Activated T-cell treated with anti-CD3 and anti-CD28 coated beads for 1 hour (primary cell): Measurements from ENCODE around the gene CHADL.

Experiments used
- DNase-seq: peaks from one replicate; pipeline ENCODE4 v3.0.0-alpha.2; 2020; ENCODE audit warnings: low read depth

CHADL gene

DNA sequence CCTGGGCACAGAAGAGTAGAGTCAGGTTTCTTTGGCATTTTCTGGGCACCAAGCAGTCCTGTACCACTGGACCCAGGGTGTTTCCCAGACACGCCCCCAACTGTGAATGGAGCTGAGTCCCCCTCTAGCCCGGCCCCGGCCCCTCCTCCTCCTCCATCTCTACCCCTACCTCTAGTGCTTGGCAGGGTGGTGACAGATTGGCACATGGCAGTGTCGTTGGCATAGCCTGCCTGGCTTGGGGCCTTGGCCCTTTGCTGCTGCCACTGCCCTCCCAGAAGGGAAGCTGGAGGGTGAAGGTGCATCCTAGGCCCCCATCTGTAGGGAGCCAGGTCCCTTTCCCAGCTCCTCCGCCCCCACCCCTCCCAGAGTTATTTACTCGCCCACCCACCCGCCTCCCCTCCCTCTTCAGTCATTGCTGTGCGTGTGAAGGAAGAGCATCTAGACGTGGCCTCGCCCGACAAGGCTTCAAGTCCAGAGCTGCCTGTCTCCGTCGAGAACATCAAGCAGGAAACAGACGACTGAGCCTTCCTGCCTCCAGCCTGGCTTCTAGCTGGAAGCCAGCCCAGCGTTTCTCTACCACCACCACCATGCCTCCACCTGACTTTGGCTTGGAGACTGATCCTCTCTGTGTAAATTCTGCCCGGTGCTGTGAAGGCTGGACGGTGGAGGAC lies 10.9 kb downstream of the CHADL start:
- DNase-seq: no peak

DNA sequence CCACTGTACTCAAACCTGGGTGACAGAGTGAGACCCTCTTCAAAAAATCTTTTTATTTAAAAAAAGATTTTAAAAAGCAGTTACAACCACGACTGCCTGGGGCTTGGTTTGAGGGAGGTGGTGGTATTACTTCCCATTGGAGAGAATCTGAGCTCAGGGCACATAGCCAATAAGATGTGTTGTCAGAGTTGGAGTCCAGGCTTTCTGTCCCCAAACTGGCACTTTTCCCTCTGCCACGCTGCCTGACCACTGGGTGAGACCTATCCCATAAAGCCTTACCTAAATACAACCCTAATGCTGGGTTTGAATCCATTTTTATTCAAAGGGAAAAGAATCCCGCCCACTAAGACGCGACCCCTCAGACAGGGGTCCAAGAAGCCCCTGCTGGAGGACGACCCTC lies 11.5 kb downstream of the CHADL start:
- DNase-seq: no peak

DNA sequence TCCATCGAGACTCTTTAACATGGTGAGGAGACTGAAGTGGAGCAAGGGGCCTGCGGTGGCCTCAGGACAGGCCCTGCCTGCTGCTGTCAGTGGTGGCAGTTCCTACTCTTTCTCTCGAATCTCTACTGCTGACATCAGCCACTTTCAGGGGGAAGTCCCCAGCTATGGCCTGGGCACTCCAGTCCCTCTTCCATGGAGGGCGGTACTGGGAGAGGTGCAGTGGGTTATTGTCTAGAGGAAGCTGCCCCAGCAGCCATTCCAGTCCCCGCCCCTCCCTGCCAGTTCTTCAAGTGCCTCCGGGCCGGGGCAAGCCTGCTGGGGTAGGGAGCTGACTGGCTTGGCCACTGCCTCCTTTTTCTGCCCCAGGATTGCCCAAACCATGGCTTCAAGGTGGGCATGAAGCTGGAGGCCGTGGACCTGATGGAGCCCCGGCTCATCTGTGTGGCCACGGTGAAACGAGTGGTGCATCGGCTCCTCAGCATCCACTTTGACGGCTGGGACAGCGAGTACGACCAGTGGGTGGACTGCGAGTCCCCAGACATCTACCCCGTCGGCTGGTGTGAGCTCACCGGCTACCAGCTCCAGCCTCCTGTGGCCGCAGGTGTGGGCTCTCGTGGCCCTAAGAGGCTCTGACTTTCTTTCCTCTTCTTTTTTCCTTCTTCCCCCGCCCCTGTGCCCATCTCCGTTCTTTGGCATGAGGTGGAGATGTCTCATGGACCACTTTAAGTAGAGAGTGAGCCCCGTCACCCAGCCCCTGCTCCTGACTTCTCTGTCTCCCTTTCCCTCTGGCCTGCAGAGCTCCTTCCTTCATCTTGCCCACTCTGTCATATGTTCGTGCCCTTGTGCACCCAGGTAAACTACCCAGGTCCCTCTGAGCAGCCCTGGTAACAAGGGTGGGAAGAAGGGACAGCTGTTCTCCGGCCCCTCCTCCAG lies 13.7 kb downstream of the CHADL start:
- DNase-seq: no peak

DNA sequence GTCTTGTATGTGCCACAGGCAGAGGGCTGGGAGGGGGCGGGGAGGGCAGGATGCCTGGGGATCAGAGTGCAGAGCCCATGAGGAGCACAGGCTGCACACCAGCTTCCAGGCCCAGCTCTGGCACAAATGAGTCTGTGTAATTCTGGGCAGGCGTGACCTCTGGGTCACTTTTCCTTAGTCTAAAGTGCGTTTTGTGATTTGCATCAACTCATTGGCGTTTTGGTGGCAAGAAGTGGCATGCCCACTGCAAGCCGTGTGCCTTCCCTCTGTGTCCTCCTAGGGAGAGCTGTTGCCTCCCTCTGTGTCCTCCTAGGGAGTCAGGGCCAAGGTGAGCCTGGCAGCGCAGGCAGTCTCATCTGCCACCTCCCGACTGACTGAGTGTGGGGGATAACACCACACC lies 17.2 kb downstream of the CHADL start:
- DNase-seq: no peak

DNA sequence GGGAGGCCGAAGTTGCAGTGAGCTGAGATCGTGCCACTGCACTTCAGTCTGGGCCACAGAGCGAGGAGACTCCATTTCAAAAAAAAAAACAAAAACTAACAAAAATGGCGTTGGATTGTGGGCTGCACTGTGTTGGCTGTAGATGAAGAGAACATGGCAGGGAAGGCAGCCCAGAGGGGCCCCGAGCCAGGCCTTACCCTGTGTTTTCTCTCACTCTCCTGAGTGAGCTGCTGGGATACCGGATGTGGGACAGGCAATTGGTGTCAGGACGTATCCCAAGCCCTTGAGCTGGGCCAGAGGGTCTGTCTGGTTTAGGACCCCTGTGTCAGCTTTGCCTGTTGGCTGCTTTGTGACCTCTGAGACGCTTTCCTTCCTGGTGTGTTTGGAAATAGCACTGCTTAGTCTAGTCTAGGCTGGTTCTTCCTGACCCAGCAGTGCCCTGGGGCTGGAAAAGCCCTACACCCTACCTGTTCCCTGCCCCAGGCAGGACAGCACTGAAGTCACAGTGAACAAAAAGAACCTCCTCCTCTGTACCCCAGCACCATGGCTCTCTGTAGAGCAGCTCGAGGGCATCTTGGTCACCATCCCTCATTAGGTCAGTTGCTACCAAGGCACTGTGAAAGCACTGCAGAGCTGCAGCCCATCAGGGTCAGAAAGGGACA lies 17.8 kb downstream of the CHADL start:
- DNase-seq: no peak

DNA sequence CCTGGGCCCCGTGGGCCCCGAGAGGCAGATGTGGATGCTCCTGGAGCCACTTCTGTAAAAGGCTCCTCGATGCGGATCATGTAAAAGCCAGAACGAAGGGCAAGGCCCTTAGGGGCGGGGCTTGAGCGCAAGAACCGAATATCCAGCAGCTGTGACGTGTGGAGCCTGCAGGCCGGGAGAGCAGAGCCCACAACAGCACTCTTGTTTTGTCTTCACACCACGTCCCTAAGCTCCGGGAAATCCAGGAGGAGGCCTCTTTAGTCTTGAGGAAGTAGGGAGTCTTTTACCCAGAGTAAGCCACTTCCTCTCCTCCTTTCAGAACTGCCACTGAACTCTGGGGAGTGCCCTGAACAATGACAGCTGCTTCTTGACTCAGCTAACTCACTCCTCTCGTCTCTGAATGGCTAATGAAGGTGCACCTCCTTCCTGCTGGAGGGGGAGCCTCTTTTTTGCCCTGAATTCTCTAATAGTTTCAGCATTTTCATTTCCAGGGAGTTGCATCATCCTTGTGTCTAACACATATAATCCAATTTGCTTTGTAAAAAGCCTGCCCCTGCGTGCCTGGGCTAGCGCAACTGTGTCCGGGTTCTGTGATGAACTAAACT lies 23.1 kb downstream of the CHADL start:
- DNase-seq: no peak

DNA sequence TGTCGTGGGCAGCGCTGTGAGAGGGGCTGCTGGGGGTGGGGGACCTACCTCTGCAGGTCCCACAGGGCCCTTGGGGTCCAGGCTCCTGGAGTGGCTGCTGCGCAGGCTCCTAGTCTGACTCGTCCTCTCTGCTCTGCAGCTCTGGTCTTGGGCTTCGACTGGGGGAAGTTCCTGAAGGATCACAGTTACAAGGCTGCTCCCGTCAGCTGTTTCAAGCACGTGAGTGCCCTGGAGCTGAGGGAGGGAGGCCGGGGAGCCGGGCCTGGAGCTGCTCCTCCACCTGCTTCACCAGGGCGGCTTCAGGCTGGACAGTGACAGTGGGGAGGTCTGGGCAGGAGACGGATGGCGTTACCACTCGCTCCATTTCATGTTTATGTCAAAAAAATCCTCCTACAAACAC lies 23.7 kb downstream of the CHADL start:
- DNase-seq: no peak

DNA sequence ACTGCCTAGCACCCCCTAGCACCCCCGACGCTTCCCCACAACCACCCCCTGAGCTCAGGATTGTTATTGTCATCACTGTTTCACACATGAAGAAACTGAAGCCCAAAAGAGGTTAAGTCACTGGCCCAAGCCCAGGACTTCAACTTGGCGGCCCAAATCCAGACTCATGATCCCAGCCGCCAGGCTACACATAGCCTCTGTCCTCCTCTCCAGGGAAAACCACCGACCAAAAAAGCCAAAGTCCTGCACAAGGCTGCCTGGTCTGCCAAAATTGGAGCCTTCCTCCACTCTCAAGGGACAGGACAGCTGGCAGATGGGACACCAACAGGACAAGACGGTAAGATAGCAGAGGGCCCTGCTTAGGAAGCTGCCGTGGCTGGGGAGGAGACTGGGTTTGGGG lies 24.8 kb downstream of the CHADL start:
- DNase-seq: no peak

DNA sequence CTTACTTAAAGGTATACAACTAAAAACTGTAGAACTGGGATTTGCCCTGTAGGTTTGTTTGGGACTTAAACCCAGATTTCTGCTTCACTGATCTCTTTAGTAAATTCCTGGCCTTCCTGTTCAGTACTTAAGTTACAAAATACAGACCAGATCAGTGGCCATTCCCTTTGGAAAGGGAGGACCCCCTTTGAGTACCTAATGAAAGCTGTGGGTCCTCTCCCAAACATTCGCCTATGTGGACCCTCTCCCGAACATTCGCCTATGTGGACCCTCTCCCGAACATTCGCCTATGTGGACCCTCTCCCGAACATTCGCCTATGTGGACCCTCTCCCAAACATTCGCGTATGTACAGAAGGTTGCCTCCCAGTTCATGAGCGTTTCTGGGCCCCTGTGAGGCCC lies 25.3 kb downstream of the CHADL start:
- DNase-seq: no peak

DNA sequence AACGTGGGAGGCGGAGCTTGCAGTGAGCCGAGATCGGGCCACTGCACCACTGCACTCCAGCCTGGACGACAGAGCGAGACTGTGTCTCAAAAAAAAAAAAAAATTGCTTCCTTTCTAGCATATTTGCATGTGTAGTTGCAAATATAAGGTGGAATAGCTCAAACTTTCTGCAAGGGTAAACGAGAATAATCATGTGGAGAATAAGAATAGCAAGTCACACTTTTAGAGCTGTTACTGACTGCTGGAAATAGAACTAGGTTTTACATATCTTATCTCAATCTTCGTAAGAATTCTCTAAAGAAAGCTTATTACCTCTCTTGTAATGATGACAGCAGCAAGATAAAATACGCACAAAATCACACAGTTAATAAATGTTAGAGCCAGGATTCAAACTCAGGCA lies 34.0 kb downstream of the CHADL start:
- no peak for DNase-seq

DNA sequence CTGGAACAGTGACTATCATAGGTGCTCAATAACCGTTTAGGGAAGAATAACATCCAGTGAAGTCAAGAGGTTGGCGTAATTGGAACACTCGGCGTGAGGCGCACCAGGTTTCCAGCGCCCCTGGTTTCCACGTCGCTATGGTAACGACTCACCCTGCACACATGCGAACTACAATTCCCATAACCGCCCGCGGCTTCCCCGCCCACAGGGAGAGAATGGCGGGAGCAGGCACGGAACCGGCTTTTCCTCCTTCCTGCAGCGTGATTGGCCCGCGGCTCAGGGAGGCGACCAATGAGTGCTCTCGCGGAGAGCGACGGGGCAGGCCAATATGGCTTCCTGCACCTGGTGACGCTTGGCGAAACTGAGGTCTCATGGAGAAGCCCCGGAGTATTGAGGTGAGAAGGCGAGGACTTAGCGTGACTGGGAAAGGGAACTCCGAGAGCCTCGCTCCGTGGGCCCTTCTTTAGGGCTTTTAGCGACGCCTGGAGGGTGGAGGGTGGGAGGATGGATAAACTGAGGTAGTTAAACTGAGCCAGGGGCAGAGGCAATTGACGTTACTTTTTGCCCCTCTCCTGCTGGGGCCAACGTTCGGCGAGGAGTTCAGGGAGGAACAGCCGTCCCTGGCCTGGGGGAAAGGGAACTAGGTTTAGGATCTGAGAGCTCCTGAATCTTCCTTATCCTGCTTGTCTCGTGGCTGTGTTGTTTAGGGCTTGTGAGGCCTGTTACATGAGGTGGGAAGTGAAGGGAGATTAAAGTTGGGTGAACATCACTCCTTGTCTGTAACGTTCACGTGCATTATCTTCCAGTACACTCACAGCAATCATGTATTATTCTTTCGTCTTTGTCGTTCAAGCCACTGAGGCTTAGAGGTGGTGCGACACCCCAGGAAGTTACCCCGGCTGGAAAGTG lies 35.5 kb downstream of the CHADL start, which contains the start of gene L3MBTL2:
L3MBTL2 (plus strand) TSS at position 321 of the 909 bp plus-strand sequence; CDS start at position 372, 51 bp downstream.
- DNase-seq: peak; percentile 97

DNA sequence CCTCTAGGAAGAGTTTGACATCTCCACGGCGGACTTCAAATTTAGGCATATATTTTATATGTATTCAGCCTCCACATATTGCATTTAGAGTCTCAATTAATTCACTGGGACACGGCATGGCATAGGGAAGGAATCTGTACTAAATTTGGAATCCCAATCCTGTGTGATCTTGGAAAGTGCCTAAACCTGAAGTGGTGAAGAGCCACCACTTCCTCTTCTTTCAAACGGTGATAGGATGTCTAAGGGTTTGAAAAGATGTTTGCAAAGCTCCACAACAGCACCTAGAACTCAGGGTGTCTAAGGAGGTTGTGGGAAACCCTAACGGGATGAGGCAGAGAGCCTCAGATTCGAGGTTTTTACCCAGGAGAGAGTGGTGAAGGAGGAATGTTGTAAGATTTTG lies 36.7 kb downstream of the CHADL start:
- DNase-seq: no peak

DNA sequence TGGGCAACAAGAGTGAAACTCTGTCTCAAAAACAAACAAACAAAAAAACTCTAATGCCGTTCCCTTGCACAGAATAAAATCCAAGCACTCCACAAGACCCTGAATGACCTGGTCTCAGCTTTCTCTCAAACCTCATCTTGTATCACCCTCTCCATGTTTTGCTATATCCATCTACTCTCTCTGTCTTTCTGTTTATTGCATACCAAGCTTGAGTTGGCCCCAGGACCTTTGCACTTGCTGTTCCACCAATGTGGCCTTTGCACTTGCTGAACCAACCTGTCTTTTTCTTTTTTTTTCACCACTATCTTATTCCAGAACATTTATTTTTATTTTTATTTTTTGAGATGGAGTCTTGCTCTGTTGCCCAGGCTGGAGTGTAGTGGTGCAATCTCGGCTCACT lies 37.6 kb downstream of the CHADL start:
- no peak for DNase-seq

DNA sequence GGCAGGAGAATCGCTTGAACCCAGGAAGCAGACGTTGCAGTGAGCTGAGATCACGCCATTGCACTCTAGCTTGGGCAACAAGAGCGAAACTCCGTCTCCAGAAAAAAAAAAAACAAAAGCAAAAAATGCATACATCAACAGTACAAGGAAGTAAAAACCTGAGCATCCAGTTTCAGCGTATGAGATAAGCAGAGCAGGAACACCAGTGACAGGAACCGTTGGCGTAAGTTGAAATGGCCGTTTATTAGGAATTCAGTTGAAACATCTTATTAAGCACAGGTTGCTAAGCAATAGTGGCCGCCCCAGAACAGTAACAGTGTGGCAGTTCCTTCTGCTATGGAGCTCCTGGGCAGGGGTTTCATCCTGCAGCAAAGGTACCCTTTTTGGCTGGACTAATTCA lies 39.6 kb downstream of the CHADL start:
- no peak for DNase-seq

DNA sequence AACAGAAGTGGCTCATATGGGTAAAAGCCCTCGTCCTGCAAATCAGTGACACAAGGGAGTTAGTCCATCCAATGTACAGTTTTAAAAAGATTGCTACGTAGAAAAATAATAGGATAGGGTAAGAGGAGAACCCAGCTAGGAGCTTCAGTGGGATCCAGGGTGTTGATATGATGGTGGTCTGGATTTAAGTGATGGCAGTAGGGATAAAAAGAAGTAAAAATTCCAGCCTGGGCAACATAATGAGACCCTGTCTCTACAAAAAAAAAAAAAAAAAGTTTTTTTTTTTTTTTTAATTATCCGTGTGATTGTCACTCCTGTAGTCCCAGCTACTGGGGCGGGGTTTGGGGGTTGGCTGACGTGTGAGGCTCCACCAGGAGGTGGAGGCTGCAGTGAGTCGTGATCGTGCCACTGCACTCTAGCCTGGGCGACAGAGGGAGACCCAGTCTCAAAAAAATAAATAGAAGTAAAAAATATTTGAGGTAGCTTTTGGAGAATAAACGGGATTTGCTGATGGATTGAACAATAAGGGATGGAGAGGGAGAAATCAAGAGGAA lies 42.6 kb downstream of the CHADL start:
- DNase-seq: peak; percentile 16

DNA sequence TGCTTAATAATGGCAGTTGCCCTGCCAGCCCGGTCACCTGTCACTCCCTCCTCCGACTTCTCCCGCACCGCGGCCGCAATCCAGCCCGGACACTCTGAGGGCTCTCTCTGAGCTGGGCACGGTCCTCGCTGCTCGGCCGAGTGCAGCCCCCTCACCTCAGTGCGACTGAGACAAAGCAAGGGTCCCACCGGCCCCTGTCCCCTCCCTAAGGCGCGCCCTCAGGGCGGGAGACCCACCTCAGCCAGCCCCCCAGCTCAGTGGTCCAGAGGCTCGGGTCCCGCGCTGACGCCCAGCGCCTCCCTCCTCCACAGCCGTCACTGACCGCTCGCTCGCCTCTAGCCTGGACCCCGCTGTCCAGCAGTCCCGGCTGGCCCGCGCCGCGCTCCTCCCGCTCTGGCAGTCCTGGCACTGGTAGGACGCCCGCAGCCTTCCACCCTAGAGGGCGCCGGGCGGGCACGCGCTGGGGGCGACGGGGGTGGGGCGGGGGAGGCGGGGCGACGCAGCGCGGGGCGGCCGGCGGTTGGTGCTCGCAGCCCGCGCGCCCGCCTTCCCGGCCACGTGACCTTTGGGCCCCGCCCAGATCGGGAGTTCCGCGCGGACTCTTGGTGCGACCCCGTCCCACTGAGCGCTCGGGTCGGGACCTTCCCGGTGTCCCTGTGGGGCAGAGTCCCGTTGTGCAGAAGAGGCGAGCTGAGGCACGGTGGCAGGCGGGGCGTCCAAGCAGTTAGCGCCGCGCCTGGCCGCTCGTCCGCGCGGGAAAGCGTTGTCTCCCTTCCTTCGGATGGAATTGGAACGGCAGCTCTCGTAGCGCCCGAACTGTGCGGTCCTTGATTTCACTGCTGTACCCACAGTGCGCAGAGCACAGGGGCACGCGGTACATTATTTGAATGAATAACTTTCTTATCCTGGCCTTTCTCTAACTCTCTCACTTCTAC lies 43.4 kb downstream of the CHADL start:
- DNase-seq: peak; percentile 77

DNA sequence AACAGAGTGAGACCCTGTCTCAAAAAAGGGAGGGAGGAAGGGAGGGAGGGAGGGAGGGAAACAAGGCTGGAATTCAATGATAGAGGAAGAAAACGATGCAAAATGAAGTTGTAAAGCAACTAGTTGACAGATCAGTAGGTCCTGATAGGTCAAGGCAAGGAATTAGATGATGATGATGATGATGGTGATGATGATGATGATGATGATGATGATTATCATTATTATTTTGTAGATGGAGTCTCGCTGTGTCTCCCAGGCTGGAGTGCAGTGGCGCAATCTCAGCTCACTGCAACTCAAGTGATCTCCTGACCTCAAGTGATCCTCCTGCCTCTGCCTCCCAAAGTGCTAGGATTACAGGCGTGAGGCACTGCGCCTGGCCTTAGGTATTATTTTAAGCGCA lies 46.9 kb downstream of the CHADL start:
- no peak for DNase-seq

DNA sequence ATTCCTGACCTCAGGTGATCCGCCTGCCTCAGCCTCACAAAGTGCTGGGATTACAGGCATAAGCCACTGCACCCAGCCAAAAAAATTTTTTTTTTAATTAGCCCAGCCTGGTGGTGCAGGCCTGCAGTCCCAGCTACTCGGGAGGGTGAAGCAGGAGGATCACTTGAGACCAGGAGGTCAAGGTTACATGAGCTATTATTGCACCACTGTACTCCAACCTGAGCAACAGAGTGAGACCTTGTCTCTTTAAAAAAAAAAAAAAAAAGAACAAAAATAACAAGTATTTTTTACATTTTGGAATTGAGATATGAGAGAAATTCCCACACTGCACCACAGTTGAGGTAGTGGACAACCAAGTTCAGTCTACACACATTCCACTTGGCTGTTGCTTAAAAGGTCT lies 49.3 kb downstream of the CHADL start:
- DNase-seq: no peak

DNA sequence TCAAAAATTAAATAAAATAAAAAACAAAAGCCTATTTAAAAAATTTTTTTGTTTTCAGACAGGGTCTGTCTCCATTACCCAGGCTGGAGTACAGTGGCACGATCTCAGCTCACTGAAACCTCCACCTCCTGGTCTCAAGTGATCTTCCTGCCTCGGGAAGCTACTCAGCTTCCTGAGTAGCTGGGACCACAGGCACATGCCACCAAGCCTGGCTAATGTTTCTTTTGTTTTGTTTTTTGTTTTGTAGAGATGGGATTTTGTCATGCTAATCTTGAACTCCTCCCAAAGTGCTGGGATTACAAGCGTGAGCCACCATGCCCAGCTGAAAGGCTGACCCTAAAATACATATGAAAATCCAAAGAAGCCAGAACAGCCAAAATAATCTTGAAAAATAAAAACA lies 56.1 kb downstream of the CHADL start:
- DNase-seq: no peak
